Heart left ventricle (tissue), 16 donors: ENCODE data around the gene CAPN2. TPM values are rescaled to one million over a fixed set of nuclear protein-coding genes. Genes with fewer than 3 reads are reported as not detected.

Experiments
- ATAC-seq, 4 donors: fragments of 200-7000 bp; cut with Tn5 transposase; one replicate each; pipeline ENCODE4 v1.9.1; 2020 to 2022; ENCODE audit warnings: moderate library complexity in 4 of 4, mild to moderate bottlenecking in 3 of 4, moderate number of reproducible peaks in 1 of 4
- DNase-seq, 5 donors: peaks; one replicate each; pipeline ENCODE4 v3.0.0-alpha.2; 2020
- H3K27ac ChIP-seq, 12 donors: fragments of 200-600 bp; sonication (generic) in 4 of 12; one replicate each; pipeline versions ENCODE4 v1.5.0 to v1.8.0; 2016 to 2022; ENCODE audit warnings: mild to moderate bottlenecking in 2 of 12
- H3K27me3 ChIP-seq, 9 donors: fragments of 200-600 bp; sonication (generic) in 2 of 9; one replicate each; pipeline versions ENCODE4 v1.5.1 to v1.8.0; 2016 to 2022; ENCODE audit warnings: mild to moderate bottlenecking in 3 of 9
- H3K36me3 ChIP-seq, 9 donors: fragments of 200-600 bp; sonication (generic) in 2 of 9; one replicate each; pipeline versions ENCODE4 v1.5.0 to v1.8.0; 2018 to 2022; ENCODE audit warnings: mild to moderate bottlenecking in 2 of 9
- H3K4me1 ChIP-seq, 12 donors: fragments of 200-600 bp; sonication (generic) in 4 of 12; one replicate each; pipeline versions ENCODE4 v1.5.0 to v1.8.0; 2016 to 2022; ENCODE audit warnings: mild to moderate bottlenecking in 3 of 12
- H3K4me3 ChIP-seq, 12 donors: fragments of 200-600 bp; sonication (generic) in 4 of 12; one replicate each; pipeline versions ENCODE4 v1.5.0 to v1.8.0; 2017 to 2022; ENCODE audit warnings: mild to moderate bottlenecking in 9 of 12, moderate library complexity in 4 of 12
- H3K9me3 ChIP-seq, 12 donors: fragments of 200-600 bp; sonication (generic) in 4 of 12; one replicate each; pipeline versions ENCODE4 v1.5.0 to v1.8.0; 2016 to 2022; ENCODE audit warnings: mild to moderate bottlenecking in 1 of 12
- CTCF ChIP-seq, 12 donors: fragments of 200-600 bp; sonication (generic) in 4 of 12; IDR thresholded peaks; one replicate each; pipeline versions ENCODE4 v1.5.0 to v1.8.0; 2018 to 2022; ENCODE audit warnings: antibody characterized with exemption in 12 of 12, mild to moderate bottlenecking in 5 of 12
- POLR2A ChIP-seq, 2 donors: fragments of 450-650 bp; IDR thresholded peaks; one replicate each; pipeline ENCODE4 v1.6.1; 2017; ENCODE audit warnings: antibody characterized with exemption in 2 of 2, mild to moderate bottlenecking in 2 of 2, moderate library complexity in 2 of 2
- WGBS, 4 donors: extraction: QIAGEN DNeasy Blood & Tissue Kit in 2 of 4; methylation state at CpG; one replicate each; pipeline versions ENCODE4 v1.1.5 to v1.1.7; 2013 to 2018; 5-methylcytosine and 5-hydroxymethylcytosine counted together
- intact Hi-C, 10 donors: fragments of 100-400 bp; cut with DNase I; formaldehyde crosslinking; loops; one replicate each; pipeline versions ENCODE4 v1.11.1 to v1.14.2; 2022
- polyA plus RNA-seq, 2 donors: library from polyadenylated mRNA; stranded (reverse); fragments of 200-250 nt; gene quantifications; one replicate each; pipeline ENCODE4 v1.2.3, GENCODE V29; 2013
- total RNA-seq, 9 donors: library from RNA; depleted of rRNA in 2 of 9; stranded (reverse); fragments of >200 nt in 2 of 9; fragmentation: NEBNext Ultra II Directional in 3 of 9; extraction: Animal tissue kit (Norgen Biotek cat#: 25700) in 3 of 9; gene quantifications; one replicate each; pipeline versions ENCODE4 v1.1.0 to v1.2.4, GENCODE V29; 2016 to 2023
- donor health status: ischemic (EF 13 %, LVEDD 7.1; RV severe dilation, severe dysfunction).
- donor health status: healthy with polysubstance abuse.
- donor health status: DM: no; HTN: yes; CAD: no.
- donor health status: DM: no; HTN: no; CAD: no.
- donor health status: ischemic (EF 25% LVEDD 6.9; RV normal size, moderate dysfunction).
- donor health status: ischemic (EF 25% LVEDD 5.7; RV mildly dilated, moderate dysfunction).
- donor health status: healthy.
- donor health status: DM: yes; HTN: yes; CAD: no.
- donor health status: ischemic (EF 35%, LVEDD 5.7; RV mildly dilated, moderate dysfunction).
- donor health status: nonischemic (EF 11% LVEDD 7.7; RV severe dilation, severe dysfunction).
- donor health status: DM: yes; HTN: yes; CAD: no.
- donor health status: PGD.
- donor health status: ischemic (EF 29% LVEDD 5.4; RV normal size, mild dysfunction).
- donor health status: nonischemic (EF 23%, LVEDD 6.1; RV moderate dilation, normal function).

Gene CAPN2
- total and polyA plus RNA-seq, 11 donors, result 54.4 to 115 (median 81.8) TPM

GRCh38 chr1:223724376-223724775 is 12.0 kb downstream of the CAPN2 start:
- no peak for DNase-seq

GRCh38 chr1:223725578-223725977 is 13.2 kb downstream of the CAPN2 start:
- intact Hi-C loops, result no loop called here
- H3K27ac ChIP-seq, result peak overlapping the region in 11 of 12 donors; percentile 43 to 89 (median 81)

More at GRCh38 chr1:223724376-223724775, 12.0 kb downstream of the CAPN2 start:
- Histone ChIP-seq H3K36me3 (peaks cover 0 to 65% (median 39%) of the 10 kb centered on the region in 9 donors), H3K27ac (no peak overlapping the region), H3K4me3 (no peak overlapping the region), H3K9me3 (no peaks in the 10 kb centered on the region), H3K4me1 (peaks cover 8 to 69% (median 33%) of the 10 kb centered on the region in 12 donors), H3K27me3 (no peaks in the 10 kb centered on the region)
- 87 to 95% (median 93%) methylated on average over 4 of the region's 4 CpGs for WGBS, 4 donors
- no peak for TF ChIP-seq CTCF (IDR thresholded peaks at IDR 0.05)
- no peak for TF ChIP-seq POLR2A (IDR thresholded peaks at IDR 0.05)
- no peak for ATAC-seq
- intact Hi-C loops, result no loop called here

GRCh38 chr1:223726380-223727001 is 14.2 kb downstream of the CAPN2 start:
- intact Hi-C loops, result no loop called here
- peak overlapping the region; percentile 43 to 89 (median 80) for H3K27ac ChIP-seq
- H3K4me1 ChIP-seq, result peaks cover 15 to 63% (median 44%) of the 10 kb centered on the region in 12 donors
- 32 to 41% (median 34%) methylated on average over 9 of the region's 9 CpGs for WGBS, 4 donors
- H3K36me3 ChIP-seq, result peaks cover 0 to 44% (median 19%) of the 10 kb centered on the region in 9 donors
- DNase-seq, result peak; percentile 77 to 90 (median 83)
- H3K9me3 ChIP-seq, result no peaks in the 10 kb centered on the region
- no peak for TF ChIP-seq POLR2A (IDR thresholded peaks at IDR 0.05)
- peak overlapping the region in 2 of 12 donors; percentile 9 to 19 for H3K4me3 ChIP-seq
- peak; percentile 66 to 90 (median 87) for ATAC-seq
- H3K27me3 ChIP-seq, result no peaks in the 10 kb centered on the region

More at GRCh38 chr1:223725578-223725977, 13.2 kb downstream of the CAPN2 start:
- ATAC-seq, result peak in 2 of 4 donors; percentile 8 to 61
- H3K4me3 ChIP-seq, result no peak overlapping the region
- peaks cover 0 to 53% (median 28%) of the 10 kb centered on the region in 9 donors for H3K36me3 ChIP-seq
- TF ChIP-seq CTCF (IDR thresholded peaks at IDR 0.05) (no peak), POLR2A (IDR thresholded peaks at IDR 0.05) (no peak)
- no peaks in the 10 kb centered on the region for H3K27me3 ChIP-seq
- H3K4me1 ChIP-seq, result peaks cover 11 to 63% (median 39%) of the 10 kb centered on the region in 12 donors
- DNase-seq, result no peak
- 52 to 68% (median 64%) methylated on average over 8 of the region's 8 CpGs for WGBS, 4 donors
- H3K9me3 ChIP-seq, result no peaks in the 10 kb centered on the region

GRCh38 chr1:223727541-223727940 is 15.2 kb downstream of the CAPN2 start:
- no peak overlapping the region for H3K4me3 ChIP-seq
- 76 to 92% (median 79%) methylated on average over 4 of the region's 4 CpGs for WGBS, 4 donors
- peaks cover 23 to 67% (median 53%) of the 10 kb centered on the region in 12 donors for H3K4me1 ChIP-seq
- TF ChIP-seq POLR2A (IDR thresholded peaks at IDR 0.05) (no peak), CTCF (IDR thresholded peaks at IDR 0.05) (no peak)
- ATAC-seq (no peak), DNase-seq (no peak)
- H3K9me3 ChIP-seq, result no peaks in the 10 kb centered on the region
- H3K36me3 ChIP-seq, result peaks cover 0 to 33% (median 11%) of the 10 kb centered on the region in 9 donors
- no peaks in the 10 kb centered on the region for H3K27me3 ChIP-seq
- intact Hi-C loops, result no loop called here
- H3K27ac ChIP-seq, result peak overlapping the region; percentile 31 to 89 (median 80)
